HFFc6 (cell line): Measurements from ENCODE around the gene RMND5A. TPM values are rescaled to one million over a fixed set of nuclear protein-coding genes. Genes with fewer than 3 reads are reported as not detected.

Experiments used
- DNase-seq: peaks from one replicate; pipeline ENCODE4 v3.0.0-alpha.2; 2018
- H3K27ac Mint-ChIP-seq: 2 replicates; pipeline ENCODE4 v1.8.0; 2020; ENCODE audit warnings: mild to moderate bottlenecking, mixed read lengths
- H3K27me3 Mint-ChIP-seq: 2 replicates; pipeline ENCODE4 v1.8.0; 2021; ENCODE audit warnings: mild to moderate bottlenecking, moderate library complexity, mixed read lengths; ENCODE audit not compliant: insufficient read depth
- H3K36me3 Mint-ChIP-seq: 2 replicates; pipeline ENCODE4 v1.8.0; 2021; ENCODE audit warnings: low read depth, mixed read lengths
- H3K4me1 Mint-ChIP-seq: 2 replicates; pipeline ENCODE4 v1.8.0; 2020; ENCODE audit warnings: low read depth, mixed read lengths
- H3K4me3 Mint-ChIP-seq: 2 replicates; pipeline ENCODE4 v1.8.0; 2020; ENCODE audit warnings: mild to moderate bottlenecking, moderate library complexity, mixed read lengths
- H3K9me3 Mint-ChIP-seq: 2 replicates; pipeline ENCODE4 v1.8.0; 2020; ENCODE audit warnings: mild to moderate bottlenecking, mixed read lengths
- total RNA-seq, 6 experiments: library from RNA; stranded (reverse); fragmentation: NEBNext Ultra II Directional; extraction: Animal tissue kit (Norgen Biotek cat#: 25700); gene quantifications; 2 replicates in 1 of 6; 3 replicates in 5 of 6; pipeline ENCODE4 v1.2.3, GENCODE V29; 2021
- TF ChIP-seq, protein P1 (sequence below): fragments of 200-600 bp; sonication (generic); IDR thresholded peaks from 2 replicates; pipeline ENCODE4 v1.5.0; 2021; ENCODE audit warnings: antibody characterized with exemption, mild to moderate bottlenecking

Gene RMND5A
- total RNA-seq, 6 experiments from 2014 or later, result 5.5 to 10.7 (median 8.4) TPM

DNA sequence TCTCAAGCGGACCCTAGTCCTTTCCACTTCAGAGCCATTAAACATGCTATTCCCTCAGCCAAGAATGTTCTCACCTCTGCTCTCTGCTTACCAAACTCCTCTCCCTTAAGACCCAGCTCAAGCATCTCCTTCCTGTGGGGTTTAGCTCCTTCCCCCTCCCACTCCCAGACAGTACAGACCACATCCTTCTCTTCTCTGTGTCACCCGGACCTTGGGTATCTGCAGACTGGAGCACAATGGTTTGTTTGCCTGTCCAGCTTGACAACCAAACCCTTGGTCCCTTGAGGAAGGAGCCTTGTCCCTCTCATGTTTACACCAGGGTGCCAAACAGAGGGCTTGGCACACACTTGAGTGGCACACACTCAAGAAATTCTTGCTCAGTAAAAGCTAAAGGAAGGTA lies 74.8 kb downstream of the RMND5A start:
- peaks cover 73% of the 10 kb centered on the region for H3K27me3 Mint-ChIP-seq
- DNase-seq, result no peak
- TF ChIP-seq, protein P1, sequence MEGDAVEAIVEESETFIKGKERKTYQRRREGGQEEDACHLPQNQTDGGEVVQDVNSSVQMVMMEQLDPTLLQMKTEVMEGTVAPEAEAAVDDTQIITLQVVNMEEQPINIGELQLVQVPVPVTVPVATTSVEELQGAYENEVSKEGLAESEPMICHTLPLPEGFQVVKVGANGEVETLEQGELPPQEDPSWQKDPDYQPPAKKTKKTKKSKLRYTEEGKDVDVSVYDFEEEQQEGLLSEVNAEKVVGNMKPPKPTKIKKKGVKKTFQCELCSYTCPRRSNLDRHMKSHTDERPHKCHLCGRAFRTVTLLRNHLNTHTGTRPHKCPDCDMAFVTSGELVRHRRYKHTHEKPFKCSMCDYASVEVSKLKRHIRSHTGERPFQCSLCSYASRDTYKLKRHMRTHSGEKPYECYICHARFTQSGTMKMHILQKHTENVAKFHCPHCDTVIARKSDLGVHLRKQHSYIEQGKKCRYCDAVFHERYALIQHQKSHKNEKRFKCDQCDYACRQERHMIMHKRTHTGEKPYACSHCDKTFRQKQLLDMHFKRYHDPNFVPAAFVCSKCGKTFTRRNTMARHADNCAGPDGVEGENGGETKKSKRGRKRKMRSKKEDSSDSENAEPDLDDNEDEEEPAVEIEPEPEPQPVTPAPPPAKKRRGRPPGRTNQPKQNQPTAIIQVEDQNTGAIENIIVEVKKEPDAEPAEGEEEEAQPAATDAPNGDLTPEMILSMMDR, result no peak
- H3K4me3 Mint-ChIP-seq, result no peak overlapping the region
- peaks cover 8% of the 10 kb centered on the region for H3K4me1 Mint-ChIP-seq
- H3K36me3 Mint-ChIP-seq, result peaks cover 16% of the 10 kb centered on the region
- H3K27ac Mint-ChIP-seq, result no peak overlapping the region
- peaks cover 24% of the 10 kb centered on the region for H3K9me3 Mint-ChIP-seq

DNA sequence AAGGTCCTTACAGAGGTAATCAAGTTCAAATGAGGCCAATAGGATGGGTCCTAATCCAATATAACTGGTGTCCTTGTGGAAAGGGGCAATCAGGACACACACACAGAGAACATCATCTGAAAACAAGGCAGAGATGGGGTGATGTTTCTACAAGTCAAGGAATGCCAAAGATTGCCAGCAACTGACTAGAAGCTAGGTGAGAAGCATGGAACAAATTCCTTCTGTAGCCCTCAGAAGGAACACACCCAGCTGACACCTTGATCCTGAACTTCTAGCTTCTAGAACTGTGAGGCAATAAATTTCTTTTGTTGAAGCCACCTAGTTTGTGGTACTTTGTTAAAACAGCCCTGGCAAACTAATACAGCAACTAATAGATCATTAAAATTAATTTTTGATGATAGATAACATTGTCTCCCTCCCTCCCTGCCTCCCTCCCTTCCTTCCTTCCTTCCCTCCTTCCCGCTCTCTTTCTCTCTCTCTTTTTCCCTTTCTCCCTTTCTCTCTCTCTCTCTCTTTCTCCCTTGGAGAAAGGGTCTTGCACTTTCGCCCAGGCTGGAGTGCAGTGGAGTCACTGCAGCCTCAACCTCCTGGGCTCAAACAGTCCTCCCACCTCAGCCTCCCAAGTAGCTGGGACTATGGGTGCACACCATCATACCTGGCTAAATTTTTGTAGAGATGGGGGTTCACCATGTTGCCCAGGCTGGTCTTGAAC lies 80.9 kb downstream of the RMND5A start:
- TF ChIP-seq, protein P1, result no peak

DNA sequence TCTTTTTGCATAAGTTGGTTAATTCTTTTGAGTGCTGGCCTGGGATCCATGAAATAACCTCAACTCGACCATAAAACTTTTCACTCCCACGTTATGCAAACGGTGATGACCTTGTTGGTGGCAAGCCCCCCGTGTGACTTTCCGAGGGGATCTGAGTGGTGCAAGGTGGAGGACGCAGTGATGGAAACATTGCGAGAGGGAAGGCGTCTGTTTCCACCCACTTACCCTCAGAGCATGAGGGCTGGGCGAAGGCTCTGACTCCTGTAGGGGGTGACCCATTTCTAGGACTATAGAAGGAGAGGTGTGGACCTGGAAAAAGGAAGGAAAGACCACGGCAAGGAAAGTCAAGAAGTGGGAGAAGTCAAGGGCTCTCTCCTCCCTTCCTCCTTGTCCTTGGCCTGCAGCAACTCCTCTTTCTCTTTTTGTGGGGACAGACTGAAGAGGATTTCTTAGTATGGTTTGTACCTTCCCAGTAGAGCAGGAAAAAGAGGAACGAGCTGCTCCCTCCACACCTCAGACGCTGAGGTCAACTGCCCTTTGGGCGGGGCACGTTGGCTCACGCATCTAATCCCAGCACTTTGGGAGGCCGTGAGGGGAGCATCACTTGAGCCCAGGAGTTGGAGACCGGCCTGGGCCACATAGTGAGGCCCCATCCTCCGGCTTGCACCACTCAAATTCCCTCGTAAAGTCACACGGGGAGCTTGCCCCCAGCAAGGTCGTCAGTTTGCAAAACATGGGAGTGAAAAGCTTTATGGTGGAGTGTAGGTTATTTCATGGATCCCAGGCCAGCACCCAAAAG lies 86.2 kb downstream of the RMND5A start:
- Mint-ChIP-seq H3K4me1 (peaks cover 15% of the 10 kb centered on the region), H3K36me3 (no peaks in the 10 kb centered on the region), H3K4me3 (no peak overlapping the region), H3K27ac (no peak overlapping the region), H3K9me3 (no peaks in the 10 kb centered on the region), H3K27me3 (peaks cover 7% of the 10 kb centered on the region)
- DNase-seq, result no peak
- TF ChIP-seq, protein P1, result no peak

More for the DNA sequence above, 80.9 kb downstream of the RMND5A start:
- no peaks in the 10 kb centered on the region for H3K4me1 Mint-ChIP-seq
- H3K36me3 Mint-ChIP-seq, result peaks cover 10% of the 10 kb centered on the region
- H3K27ac Mint-ChIP-seq, result no peak overlapping the region
- no peak overlapping the region for H3K4me3 Mint-ChIP-seq
- DNase-seq, result no peak
- H3K27me3 Mint-ChIP-seq, result peaks cover 29% of the 10 kb centered on the region
- H3K9me3 Mint-ChIP-seq, result peaks cover 13% of the 10 kb centered on the region

DNA sequence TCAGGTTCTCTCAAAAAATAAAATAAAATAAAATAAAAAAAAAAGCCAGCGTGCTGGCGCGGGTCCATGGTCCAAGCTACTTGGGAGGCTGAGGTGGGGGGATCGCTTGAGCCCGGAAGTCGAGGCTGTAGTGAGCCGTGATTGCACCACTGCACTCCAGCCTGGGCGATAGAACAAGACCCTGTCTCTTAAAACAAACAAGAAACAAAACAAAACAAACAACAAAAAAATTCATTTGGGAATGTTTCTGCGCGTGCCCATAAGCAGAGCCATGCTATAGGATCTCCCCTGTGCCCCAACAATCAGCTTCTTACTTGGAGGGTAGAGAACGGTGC lies 87.0 kb downstream of the RMND5A start:
- no peaks in the 10 kb centered on the region for H3K9me3 Mint-ChIP-seq
- TF ChIP-seq, protein P1, result no peak
- no peak overlapping the region for H3K27ac Mint-ChIP-seq
- no peaks in the 10 kb centered on the region for H3K36me3 Mint-ChIP-seq
- no peak for DNase-seq
- H3K4me1 Mint-ChIP-seq, result peaks cover 15% of the 10 kb centered on the region
- peak overlapping the region; percentile 87 for H3K4me3 Mint-ChIP-seq
- peaks cover 10% of the 10 kb centered on the region for H3K27me3 Mint-ChIP-seq

DNA sequence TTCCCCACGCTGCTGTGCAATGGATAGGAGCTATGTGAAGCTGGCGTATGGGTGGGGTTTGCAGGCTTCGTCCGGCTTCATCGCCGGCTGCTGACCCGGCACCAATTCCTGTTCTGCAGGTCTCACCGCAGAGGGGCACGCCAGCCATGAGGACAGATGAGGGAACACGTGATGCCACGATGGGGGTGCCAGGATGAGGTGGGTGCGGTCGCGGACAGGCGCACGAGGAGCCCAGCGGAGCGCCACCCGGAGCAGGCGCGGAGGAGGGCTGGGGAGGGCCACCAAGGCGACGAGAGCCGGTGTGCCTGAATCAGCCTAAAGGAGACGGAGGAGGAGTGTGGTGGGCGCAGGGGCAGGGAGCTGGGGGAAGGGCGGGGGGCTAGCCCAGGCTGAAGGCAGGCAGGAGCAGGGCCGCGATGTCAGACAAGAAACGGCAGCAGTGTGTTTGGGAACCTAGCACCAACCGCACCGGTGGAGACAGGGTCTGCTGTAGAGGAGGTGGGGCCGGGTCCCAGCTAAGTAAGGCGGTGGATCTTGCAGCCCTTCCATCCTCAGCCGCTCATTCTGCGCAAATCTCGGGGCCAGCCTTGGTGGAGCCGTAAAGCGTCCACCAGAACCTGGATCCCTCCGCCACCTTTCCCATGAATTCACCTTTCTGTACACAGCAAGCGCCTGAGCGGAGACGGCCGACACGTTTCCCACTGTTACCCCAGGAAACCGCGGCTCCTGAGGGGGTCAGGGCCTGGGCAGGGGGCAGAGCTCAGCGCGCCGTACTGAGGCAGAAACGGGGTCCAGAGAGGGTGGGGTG lies 87.6 kb downstream of the RMND5A start:
- TF ChIP-seq, protein P1, result no peak
- no peak overlapping the region for H3K27ac Mint-ChIP-seq
- no peaks in the 10 kb centered on the region for H3K9me3 Mint-ChIP-seq
- peaks cover 15% of the 10 kb centered on the region for H3K4me1 Mint-ChIP-seq
- H3K27me3 Mint-ChIP-seq, result peaks cover 12% of the 10 kb centered on the region
- H3K4me3 Mint-ChIP-seq, result peak overlapping the region; percentile 87
- H3K36me3 Mint-ChIP-seq, result no peaks in the 10 kb centered on the region
- no peak for DNase-seq
